Islet precursor cell (in vitro differentiated cells): ENCODE data around the gene MED27.

ENCODE experiments used
- DNase-seq: peaks from one replicate; pipeline ENCODE4 v3.0.0-alpha.2; 2018

MED27 gene

DNA sequence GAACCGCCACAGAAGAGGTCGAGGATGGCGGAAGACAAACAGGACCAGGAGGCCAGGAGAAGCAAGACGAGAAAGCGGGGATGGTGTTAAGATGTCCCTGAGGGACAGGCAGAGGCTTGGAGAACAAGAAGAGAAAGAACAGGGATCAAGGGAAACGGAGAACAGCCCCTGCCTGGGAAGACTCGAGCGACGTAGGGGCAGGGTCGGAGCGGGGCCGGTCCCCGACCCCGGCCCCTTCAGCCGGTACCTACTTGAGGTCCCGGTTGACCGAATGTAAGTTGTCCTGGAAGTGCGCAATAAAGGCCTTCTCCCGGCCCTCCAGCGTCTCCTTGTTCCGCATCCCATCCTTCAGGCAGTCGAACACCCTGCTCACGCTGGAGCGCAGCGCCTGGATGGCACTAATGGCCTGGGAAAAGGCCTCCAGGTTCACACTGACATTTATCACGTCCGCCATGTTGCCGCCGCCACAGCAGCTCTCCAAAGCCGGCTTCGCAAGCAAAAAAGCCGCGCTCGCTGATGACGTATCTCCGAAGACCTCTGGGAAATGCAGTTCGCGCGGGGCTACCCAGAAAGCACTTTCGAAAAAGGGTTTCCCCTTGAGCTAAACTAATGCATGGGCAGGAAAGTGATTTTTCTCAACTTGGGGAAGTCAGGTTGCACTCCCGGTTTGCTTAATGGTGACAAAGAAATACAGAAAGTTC, at the start of gene MED27:
Gene MED27 (minus strand): TSS at position 477 of the 701 bp plus-strand sequence. CDS start 23 bp downstream, at position 454.
- peak; percentile 95 for DNase-seq

DNA sequence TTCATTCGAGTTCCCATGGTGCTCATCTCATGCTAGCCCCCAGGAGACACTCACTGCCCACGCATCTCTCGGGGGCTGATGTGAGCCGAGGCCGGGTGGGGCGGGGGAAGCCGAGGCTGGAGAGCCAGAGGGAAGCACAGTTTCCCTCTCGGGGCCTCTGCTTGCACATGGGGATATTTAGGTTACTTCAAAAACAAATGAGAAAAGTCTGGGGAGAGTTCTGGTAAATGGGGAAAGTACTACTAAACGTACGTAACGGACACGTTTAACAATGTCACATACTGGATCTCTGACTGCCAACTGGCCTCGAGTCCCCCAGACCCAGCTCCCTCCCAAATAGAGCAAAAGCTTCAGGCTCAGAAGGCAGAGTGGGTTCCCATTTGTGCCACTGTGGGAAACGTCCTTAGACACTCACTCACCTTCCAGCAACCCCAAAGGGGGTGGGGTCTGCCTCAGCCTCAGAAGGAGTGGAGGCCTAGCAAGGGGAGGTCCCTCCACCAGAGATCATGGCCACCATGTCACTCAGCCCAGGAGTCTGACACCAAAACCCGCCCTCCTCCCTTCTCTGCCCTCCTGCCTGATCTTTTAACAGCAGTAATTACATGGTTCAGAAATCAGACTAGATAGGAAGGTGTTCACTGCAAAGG, 48.3 kb upstream of the MED27 start:
- DNase-seq = no peak

GRCh38 chr9:132126680-132127236, 47.1 kb upstream of the MED27 start:
- no peak for DNase-seq

GRCh38 chr9:132125944-132126679, 46.4 kb upstream of the MED27 start:
- no peak for DNase-seq

DNA sequence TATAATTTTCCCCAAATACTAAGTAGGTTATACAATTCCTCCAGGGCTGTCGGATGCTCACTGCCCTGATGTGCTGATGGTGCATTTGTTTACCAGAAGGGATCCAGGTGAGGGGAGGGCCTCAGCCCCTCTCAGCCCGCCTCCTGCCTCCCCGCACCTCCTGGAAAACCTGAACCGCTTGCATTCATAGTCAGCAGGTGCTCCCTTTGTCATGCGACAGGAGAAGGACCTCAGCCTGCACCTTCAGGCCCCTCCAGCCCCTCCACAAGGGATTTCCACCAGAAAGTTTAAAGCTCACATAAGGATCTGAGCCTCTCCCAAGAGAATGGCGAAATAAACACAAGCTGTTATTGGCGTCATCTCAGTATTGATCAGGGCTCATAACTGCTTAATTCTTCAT, 45.7 kb upstream of the MED27 start:
- no peak for DNase-seq

DNA sequence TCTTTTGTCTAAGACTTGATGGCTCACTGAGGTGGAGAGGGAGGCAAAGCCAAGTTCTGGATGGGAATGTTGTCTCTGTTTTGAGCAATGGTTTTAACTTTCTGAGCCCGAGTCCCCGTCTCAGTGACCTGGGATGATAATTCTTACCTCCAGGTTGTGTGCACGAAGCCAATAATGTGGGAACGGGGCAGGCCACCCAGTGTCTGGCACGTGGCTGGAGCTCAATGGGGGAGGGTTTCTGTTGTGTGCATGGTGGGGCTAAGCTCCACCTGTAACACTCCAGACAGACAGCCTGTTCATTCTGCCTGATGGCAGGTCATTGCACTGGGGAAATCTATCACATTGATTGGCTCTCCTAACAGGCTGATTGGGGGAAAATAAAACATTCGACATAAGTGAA, 45.1 kb upstream of the MED27 start:
- no peak for DNase-seq

DNA sequence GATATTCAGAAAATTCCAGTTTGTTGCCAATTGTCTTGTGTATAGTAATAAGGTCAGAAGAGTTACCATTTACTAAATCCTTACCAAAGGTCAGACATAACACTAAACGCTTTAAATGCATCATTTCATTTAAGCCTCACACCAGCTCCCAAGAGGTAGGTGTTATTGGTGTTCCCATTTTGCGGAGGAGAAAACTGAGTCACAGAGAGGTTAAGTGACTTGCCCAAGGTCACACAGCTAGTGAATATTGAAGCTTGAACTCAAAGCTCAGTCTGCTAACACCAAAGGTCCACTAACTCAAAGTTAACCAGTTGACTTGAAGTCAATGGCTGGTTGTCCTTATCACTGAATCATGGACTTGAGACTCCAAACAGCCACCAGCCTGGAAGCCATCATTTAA, 41.4 kb upstream of the MED27 start:
- DNase-seq = no peak

DNA sequence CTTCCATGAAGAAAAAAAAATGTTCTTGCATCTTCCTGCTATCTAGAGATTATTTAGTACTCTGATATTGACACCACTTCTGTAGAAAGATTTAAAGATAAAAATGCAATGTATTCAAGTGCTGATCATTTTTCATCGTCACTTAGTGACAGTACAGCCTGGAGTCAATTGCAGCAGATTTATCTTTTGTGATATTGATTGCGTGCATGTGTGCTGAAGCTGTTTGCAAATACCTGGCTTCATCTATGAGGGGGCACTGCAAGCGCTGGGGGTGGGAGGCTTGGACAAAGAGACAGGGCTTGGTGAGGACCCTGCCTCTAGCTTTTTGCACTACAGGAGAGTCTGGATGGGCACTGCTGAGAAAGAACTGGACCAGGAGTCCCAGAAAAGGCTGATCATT, 38.0 kb upstream of the MED27 start:
- DNase-seq = no peak

GRCh38 chr9:132116583-132116982, 36.9 kb upstream of the MED27 start:
- no peak for DNase-seq

- DNase-seq = peak; percentile 90
Measured at GRCh38 chr9:132114102-132114707, 34.5 kb upstream of the MED27 start.

DNA sequence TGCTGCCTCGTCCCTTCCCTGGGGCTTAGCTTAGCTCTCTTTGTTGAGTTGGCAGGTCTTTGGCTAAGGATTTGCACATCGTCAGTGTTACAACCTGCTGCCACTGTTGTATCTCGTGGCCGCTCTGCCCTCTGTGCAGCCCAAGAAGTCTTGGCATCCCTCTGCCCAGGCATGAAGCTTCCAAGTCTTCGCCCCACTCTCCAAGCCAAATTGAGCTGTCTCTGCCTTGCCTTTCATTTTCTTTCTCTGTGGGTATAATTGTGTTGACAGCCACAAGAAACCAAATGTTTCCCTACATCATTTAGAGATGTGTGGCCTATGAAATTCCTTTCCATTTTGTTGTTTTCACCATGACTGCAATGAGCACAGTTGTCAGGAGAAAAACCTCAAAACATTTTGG, 29.6 kb upstream of the MED27 start:
- DNase-seq = no peak

DNA sequence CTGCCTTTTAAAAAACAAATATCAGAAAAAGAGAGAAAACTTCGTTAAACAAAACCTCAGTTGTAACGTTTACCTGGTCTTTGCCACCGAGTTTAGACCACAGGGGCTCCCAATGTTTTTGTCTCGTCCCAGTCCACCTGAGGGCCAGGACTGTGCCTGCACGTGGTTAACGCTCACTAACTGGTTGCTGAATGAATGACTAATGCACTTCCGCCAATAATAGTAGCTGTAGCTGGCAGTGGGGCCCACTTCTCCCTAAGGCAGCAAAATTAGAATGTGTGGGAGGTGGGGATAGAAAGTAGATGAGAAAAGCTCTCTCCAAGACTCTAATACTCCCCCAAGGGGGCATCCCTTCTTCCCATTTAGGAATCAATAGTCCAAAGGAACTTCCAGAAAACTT, 29.1 kb upstream of the MED27 start:
- DNase-seq = no peak

GRCh38 chr9:132099741-132100407, 20.2 kb upstream of the MED27 start:
- no peak for DNase-seq

DNA sequence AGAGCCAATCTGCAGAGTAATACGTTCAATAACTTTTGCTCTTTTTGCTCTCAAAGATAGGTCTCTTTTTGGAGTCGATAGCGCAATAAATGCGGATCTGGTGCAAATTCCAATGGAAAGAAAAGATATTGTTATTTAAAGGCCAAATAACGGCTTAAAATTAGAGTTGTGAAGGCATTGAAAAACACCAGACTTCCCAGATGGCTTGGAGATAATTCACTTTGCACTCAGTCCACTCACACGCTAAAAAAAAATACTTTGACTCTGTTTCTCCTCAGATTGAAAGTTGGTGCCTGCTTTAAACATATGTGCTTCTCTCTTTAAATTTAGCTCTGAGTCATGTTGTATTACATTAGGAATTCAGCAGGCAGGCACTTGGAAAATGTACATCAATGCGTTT, 19.5 kb upstream of the MED27 start:
- DNase-seq = no peak

DNA sequence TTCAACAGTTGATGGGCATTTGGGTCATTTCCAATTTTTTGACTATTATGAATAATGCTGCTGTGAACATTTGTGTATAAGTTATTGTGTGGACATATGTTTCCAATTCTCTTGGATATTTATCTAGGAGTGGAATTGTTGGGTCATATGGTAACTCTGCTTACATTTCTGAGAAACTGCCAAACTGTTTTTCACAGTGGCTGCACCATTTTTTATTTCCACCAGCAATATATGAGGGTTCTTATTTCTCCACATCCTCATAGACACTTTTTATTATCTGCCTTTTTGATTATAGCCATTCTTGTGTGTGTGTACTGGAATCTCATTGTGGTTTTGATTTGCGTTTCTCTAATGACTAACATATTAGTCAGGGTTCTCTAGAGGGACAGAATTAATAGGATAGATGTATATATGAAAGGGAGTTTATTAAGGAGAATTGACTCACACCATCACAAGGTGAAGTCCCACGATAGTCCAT, 14.7 kb upstream of the MED27 start:
- no peak for DNase-seq

GRCh38 chr9:132090771-132091170, 11.1 kb upstream of the MED27 start:
- DNase-seq = no peak

GRCh38 chr9:132087438-132088030, 7.9 kb upstream of the MED27 start:
- no peak for DNase-seq

DNA sequence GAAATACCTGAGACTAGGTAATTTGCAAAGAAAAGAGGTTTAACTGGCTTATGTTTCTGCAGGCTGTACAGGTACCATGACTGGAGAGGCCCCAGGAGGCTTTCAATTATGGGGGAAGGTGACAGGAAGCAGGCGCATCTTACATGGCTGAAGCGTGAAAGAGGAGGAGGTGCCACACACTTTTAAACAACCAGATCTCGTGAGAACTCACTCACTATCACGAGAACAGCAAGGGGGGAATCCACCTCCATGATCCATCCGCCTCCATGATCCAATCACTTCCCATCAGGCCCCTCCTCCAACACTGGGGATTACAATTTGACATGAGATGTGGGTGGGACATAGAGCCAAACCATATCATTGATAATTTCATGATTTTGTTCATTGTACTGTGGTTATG, 2.5 kb upstream of the MED27 start:
- DNase-seq = no peak

GRCh38 chr9:132078699-132079356, 839 bp downstream of the MED27 start:
- DNase-seq = no peak

GRCh38 chr9:132077881-132078698, 1.6 kb downstream of the MED27 start:
- no peak for DNase-seq

GRCh38 chr9:132075853-132076252, 3.8 kb downstream of the MED27 start:
- no peak for DNase-seq
